ENCODE results near the gene FBLN7.
"Not testable (repeated sequence)": the region's sequence is repeated elsewhere in the genome, so short reads cannot be mapped to it uniquely, and the experiment has no call there.

Gene FBLN7

GRCh38 chr2:112201696-112202430 is 63.7 kb downstream of the FBLN7 start:
- no peak for TF ChIP-seq CTCF (IDR thresholded peaks at IDR 0.05; ENCODE audit: low read depth, low read length, missing control alignments)

DNA sequence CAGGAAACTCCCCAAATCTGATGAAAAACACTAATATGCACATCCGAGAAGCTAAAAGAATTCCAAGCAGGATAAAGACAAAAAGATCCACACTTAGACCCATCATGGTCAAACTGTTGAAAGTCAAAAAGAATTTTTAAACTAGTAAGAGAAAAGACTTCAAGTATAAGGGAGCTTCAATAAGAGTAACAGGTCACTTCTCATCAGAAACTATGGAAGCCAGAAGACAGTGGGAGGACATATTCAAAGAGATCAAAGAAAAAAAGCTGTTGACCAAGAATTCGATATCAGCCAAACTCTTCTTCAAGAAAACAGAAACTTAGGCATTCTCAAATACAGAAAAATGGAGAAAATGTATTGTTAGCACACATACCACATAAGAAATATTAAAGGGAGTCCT is 66.2 kb downstream of the FBLN7 start:
- DNase-seq (ENCODE audit: low read depth): no peak
- TF ChIP-seq CTCF (IDR thresholded peaks at IDR 0.05; ENCODE audit: low read depth, low read length, missing control alignments): no peak
- H3K4me3 ChIP-seq (ENCODE audit: low read depth, low read length): no peak overlapping the region

More at GRCh38 chr2:112201696-112202430, 63.7 kb downstream of the FBLN7 start:
- H3K4me3 ChIP-seq (ENCODE audit: low read depth, low read length): no peak overlapping the region
- no peak for DNase-seq (ENCODE audit: low read depth)

GRCh38 chr2:112207905-112208304 is 69.7 kb downstream of the FBLN7 start:
- not testable (repeated sequence) for H3K4me3 ChIP-seq (ENCODE audit: low read depth, low read length); DNase-seq (ENCODE audit: low read depth)

GRCh38 chr2:112216167-112216566 is 78.0 kb downstream of the FBLN7 start:
- TF ChIP-seq CTCF (IDR thresholded peaks at IDR 0.05; ENCODE audit: low read depth, low read length, missing control alignments): no peak
- no peak overlapping the region for H3K4me3 ChIP-seq (ENCODE audit: low read depth, low read length)
- no peak for DNase-seq (ENCODE audit: low read depth)

- no peak for TF ChIP-seq CTCF (IDR thresholded peaks at IDR 0.05; ENCODE audit: low read depth, low read length, missing control alignments)
- H3K4me3 ChIP-seq (ENCODE audit: low read depth, low read length): no peak overlapping the region
- no peak for DNase-seq (ENCODE audit: low read depth)
Observed at GRCh38 chr2:112217854-112218253, 79.7 kb downstream of the FBLN7 start.

DNA sequence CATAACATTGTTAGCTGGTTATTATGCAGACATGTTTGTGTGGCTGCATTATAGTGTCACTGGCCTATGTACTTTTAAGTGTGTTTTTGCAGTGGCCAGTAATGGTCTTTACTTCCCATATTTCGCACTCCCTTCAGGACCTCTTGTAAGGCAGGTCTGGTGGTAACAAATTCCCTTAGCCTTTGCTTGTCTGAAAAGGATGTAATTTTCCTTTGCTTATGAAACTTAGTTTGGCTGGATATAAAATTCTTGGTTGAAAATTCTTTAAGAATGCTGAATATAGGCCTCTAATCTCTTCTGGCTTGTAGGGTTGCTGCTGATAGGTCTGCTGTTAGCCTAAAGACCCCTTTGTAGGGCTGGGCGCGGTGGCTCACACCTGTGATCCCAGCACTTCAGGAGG is 82.0 kb downstream of the FBLN7 start:
- no peak for DNase-seq (ENCODE audit: low read depth)
- H3K4me3 ChIP-seq (ENCODE audit: low read depth, low read length): no peak overlapping the region
- TF ChIP-seq CTCF (IDR thresholded peaks at IDR 0.05; ENCODE audit: low read depth, low read length, missing control alignments): no peak

GRCh38 chr2:112220831-112221230 is 82.6 kb downstream of the FBLN7 start:
- no peak for DNase-seq (ENCODE audit: low read depth)
- no peak for TF ChIP-seq CTCF (IDR thresholded peaks at IDR 0.05; ENCODE audit: low read depth, low read length, missing control alignments)
- H3K4me3 ChIP-seq (ENCODE audit: low read depth, low read length): no peak overlapping the region
